KMS-11 (cell line): Measurements from ENCODE around the gene ZNRF3.

Source experiments
- H2AFZ ChIP-seq: fragments of 200-600 bp; sonication (generic); 2 replicates; pipeline ENCODE4 v1.6.1; 2016; ENCODE audit warnings: antibody characterized with exemption, mixed run types, low read depth
- H3K27ac ChIP-seq: fragments of 200-600 bp; sonication (generic); 2 replicates; pipeline ENCODE4 v1.6.1; 2016; ENCODE audit warnings: mild to moderate bottlenecking, mixed run types
- H3K27me3 ChIP-seq: fragments of 200-600 bp; sonication (generic); 2 replicates; pipeline ENCODE4 v1.6.1; 2017; ENCODE audit warnings: mild to moderate bottlenecking, low read depth, mixed run types, moderate library complexity; ENCODE audit not compliant: insufficient read depth
- H3K36me3 ChIP-seq: fragments of 200-600 bp; sonication (generic); 2 replicates; pipeline ENCODE4 v1.6.1; 2017; ENCODE audit warnings: mild to moderate bottlenecking, mixed run types; ENCODE audit not compliant: insufficient read depth
- H3K4me1 ChIP-seq: fragments of 200-600 bp; sonication (generic); 2 replicates; pipeline ENCODE4 v1.6.1; 2016; ENCODE audit warnings: mild to moderate bottlenecking, low read depth, mixed run types; ENCODE audit not compliant: poor library complexity, severe bottlenecking
- H3K4me2 ChIP-seq: fragments of 200-600 bp; sonication (generic); 2 replicates; pipeline ENCODE4 v1.7.0; 2016; ENCODE audit warnings: mild to moderate bottlenecking, mixed run types
- H3K4me3 ChIP-seq: fragments of 200-600 bp; sonication (generic); IDR thresholded peaks from 2 replicates; pipeline ENCODE4 v1.6.1; 2017; ENCODE audit warnings: low read depth, low read length, mixed read lengths; ENCODE audit not compliant: insufficient read depth
- H3K79me2 ChIP-seq: fragments of 200-600 bp; sonication (generic); 2 replicates; pipeline ENCODE4 v1.6.1; 2016; ENCODE audit warnings: low read depth, mixed run types; ENCODE audit not compliant: insufficient read depth
- H3K9ac ChIP-seq: fragments of 200-600 bp; sonication (generic); 2 replicates; pipeline ENCODE4 v1.6.1; 2016; ENCODE audit warnings: mild to moderate bottlenecking, mixed run types
- H4K20me1 ChIP-seq: fragments of 200-600 bp; sonication (generic); 2 replicates; pipeline ENCODE4 v1.6.1; 2016; ENCODE audit warnings: mild to moderate bottlenecking, mixed run types; ENCODE audit not compliant: insufficient read depth
- TF ChIP-seq, protein P1 (sequence below): fragments of 200-600 bp; sonication (generic); conservative IDR thresholded peaks from 2 replicates; pipeline ENCODE4 v1.6.1; 2017; ENCODE audit warnings: low read depth, mild to moderate bottlenecking, antibody characterized with exemption, low read length, moderate library complexity, mixed read lengths

ZNRF3 gene

DNA sequence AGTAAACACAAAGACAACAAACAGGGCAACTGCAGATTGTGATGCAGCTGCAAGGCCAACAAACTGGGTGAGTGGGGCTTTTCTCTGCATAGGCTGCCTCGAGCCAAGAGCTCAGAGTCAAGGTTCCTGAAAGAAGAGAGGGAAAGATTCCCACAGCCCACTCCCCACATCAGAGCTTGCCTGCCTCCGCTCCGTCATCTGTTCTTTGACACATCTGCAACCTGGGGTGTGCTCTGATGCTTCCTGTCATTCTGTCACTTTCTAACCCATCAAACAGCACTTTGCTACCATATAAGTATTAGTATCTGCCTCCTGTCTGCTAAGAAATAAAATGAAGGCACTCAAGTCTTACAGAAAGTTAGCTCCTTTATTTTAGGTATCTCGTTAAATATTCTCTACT lies 131.4 kb downstream of the ZNRF3 start:
- no peaks in the 10 kb centered on the region for H3K4me1 ChIP-seq
- H2AFZ ChIP-seq = no peak overlapping the region
- H3K27ac ChIP-seq = no peak overlapping the region
- no peak overlapping the region for H3K9ac ChIP-seq
- H3K4me3 ChIP-seq = no peak overlapping the region
- TF ChIP-seq, protein P1, sequence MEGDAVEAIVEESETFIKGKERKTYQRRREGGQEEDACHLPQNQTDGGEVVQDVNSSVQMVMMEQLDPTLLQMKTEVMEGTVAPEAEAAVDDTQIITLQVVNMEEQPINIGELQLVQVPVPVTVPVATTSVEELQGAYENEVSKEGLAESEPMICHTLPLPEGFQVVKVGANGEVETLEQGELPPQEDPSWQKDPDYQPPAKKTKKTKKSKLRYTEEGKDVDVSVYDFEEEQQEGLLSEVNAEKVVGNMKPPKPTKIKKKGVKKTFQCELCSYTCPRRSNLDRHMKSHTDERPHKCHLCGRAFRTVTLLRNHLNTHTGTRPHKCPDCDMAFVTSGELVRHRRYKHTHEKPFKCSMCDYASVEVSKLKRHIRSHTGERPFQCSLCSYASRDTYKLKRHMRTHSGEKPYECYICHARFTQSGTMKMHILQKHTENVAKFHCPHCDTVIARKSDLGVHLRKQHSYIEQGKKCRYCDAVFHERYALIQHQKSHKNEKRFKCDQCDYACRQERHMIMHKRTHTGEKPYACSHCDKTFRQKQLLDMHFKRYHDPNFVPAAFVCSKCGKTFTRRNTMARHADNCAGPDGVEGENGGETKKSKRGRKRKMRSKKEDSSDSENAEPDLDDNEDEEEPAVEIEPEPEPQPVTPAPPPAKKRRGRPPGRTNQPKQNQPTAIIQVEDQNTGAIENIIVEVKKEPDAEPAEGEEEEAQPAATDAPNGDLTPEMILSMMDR = no peak
- no peaks in the 10 kb centered on the region for H3K79me2 ChIP-seq
- no peaks in the 10 kb centered on the region for H4K20me1 ChIP-seq
- H3K27me3 ChIP-seq = no peaks in the 10 kb centered on the region
- H3K36me3 ChIP-seq = no peaks in the 10 kb centered on the region
- no peak overlapping the region for H3K4me2 ChIP-seq

DNA sequence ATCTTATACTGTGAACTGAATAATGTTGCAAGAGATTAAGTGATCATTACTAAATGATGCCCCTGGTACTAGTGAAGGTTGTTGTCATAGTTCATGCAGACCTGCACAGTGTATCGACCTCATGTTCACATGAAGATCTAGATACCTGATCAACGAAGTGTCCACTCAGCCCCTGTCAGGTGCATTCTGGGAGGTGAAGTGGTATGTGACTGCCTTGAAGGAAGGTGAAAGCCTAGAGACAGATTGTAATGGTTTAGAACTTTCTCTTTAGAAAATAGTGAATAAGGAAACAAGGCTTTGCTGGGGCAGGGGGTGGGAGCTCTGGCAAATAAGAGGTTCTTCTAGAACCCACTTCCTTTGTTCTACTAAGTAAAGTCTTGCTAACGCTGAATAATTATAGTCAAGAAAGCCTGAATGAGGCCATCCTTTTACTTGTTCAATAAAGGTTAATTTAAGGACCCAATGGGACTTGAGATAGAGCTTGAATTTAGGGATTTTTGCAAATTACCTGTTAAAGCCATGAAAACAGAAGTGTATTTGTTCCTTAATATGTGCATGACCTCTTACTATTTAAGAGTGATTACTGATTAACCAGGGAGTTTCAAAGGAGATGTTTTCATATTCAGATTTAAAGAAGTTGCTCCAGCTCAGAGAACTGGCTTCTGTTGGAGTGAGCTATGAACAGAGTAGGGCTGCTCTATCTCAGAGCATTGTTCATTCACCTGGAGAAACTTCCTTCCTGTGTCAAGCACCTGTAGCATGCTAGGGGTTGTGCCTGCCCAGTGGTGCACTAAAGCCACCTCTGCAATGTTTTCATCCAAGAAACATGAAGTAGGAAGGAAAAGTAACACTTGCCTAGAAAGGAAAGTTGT lies 132.9 kb downstream of the ZNRF3 start:
- H3K9ac ChIP-seq = no peak overlapping the region
- H2AFZ ChIP-seq = no peak overlapping the region
- no peaks in the 10 kb centered on the region for H3K27me3 ChIP-seq
- H3K4me3 ChIP-seq = no peak overlapping the region
- no peaks in the 10 kb centered on the region for H3K36me3 ChIP-seq
- no peaks in the 10 kb centered on the region for H4K20me1 ChIP-seq
- no peak overlapping the region for H3K27ac ChIP-seq
- H3K79me2 ChIP-seq = no peaks in the 10 kb centered on the region
- H3K4me2 ChIP-seq = no peak overlapping the region
- TF ChIP-seq, protein P1 = no peak
- no peaks in the 10 kb centered on the region for H3K4me1 ChIP-seq

DNA sequence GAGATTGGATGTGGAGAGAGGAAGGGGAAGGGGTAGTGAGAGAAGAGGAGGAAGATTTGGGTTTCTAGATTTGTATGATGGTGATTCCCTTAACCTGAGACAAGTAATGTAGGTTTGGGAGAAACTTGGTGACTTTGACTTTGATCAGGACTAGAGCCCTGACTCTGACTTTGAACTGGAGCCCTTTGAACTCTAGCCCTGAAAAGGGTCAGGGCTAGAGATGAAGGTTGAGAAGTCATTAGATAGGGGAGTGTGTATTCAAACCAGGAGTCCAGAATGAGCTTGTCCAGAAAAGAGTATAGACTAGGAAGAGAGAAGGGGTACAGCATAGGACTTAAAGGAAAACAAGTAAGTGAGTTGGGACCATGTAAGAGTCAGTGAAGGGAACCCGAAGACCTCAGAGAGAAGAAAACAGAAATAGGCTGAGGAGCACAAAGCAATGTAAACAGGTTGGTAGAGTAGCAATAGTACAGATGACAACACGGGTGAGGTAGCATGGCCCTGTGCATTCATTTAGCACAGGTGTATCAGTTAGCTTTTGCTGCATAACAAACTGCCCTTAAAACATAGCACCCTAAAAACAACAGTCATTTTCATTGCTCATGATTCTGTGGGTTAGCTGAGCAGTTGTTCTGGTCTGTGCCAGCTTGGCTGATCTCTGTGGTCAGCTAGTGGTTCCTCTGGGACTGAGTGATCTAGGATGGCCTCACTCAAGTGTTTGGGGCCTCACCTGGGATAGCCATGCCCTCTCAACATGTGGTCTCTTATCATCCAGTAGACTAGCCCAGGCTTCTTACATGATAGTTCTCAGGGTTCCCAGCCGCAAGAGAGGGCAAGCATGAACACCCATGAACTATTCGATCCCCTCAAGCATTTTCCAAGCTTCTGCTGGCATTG lies 135.2 kb downstream of the ZNRF3 start:
- Histone ChIP-seq H2AFZ (no peak overlapping the region), H3K27ac (no peak overlapping the region), H3K27me3 (no peaks in the 10 kb centered on the region), H4K20me1 (no peaks in the 10 kb centered on the region), H3K36me3 (no peaks in the 10 kb centered on the region), H3K4me3 (no peak overlapping the region), H3K9ac (no peak overlapping the region), H3K4me2 (no peak overlapping the region), H3K79me2 (no peaks in the 10 kb centered on the region), H3K4me1 (no peaks in the 10 kb centered on the region)
- TF ChIP-seq, protein P1 = no peak

DNA sequence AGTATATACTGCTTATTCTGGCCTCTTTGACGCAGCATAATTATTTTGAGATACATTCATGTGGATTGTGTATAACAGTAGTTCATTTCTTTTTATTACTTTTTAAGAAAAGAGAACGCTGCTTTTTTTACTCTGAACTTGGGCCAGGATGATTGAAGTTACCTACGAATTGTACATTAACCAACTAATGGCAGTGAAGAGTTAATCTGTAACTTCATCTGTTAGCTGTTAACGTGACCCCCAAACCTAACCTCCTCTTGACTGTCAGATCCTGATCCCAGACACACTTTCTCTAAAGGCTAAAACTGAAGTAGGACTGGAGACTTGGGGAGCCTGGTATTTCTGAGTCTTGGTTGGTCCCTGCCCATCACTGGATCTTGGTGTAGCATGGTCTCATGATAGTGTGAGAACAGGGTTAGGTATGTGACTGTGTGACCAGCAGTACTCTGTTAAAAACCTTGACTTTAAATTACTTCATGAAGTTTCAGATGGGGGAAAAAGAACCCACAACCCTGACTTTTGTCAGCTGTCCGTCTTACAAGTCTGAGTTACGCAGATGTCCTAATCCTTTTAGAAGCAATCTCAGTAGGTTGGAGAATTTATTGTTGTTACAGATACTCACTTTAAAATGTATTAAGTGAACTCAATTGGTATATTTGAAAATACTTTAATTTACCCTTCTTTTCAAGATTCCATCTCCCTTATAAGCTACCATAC lies 138.9 kb downstream of the ZNRF3 start:
- no peak overlapping the region for H2AFZ ChIP-seq
- no peak overlapping the region for H3K4me2 ChIP-seq
- TF ChIP-seq, protein P1 = no peak
- no peak overlapping the region for H3K9ac ChIP-seq
- H3K36me3 ChIP-seq = no peaks in the 10 kb centered on the region
- H4K20me1 ChIP-seq = no peaks in the 10 kb centered on the region
- no peak overlapping the region for H3K27ac ChIP-seq
- no peak overlapping the region for H3K4me3 ChIP-seq
- no peaks in the 10 kb centered on the region for H3K4me1 ChIP-seq
- no peaks in the 10 kb centered on the region for H3K79me2 ChIP-seq
- no peaks in the 10 kb centered on the region for H3K27me3 ChIP-seq
